Activated CD8-positive, alpha-beta T cell treated with anti-CD3 and anti-CD28 coated beads, Interleukin-2, amount 10 ng/mL, durations not matched to agents 7 days and 5 days (primary cell): ENCODE results near the gene DCTN2. TPM values are rescaled to one million over a fixed set of nuclear protein-coding genes. Genes with fewer than 3 reads are reported as not detected.
A peak's percentile ranks its signal among the peaks of the same experiment; 100 is the strongest.

Experiments used
- ATAC-seq: fragments of 150-1000 bp; cut with Tn5 transposase; one replicate; pipeline ENCODE4 v1.10.0; 2021; ENCODE audit warnings: moderate library complexity
- CTCF ChIA-PET: fragments of 350-600 bp; sonication (Branson Sonifier 250); formaldehyde crosslinking; loops from one replicate; lab custom pipeline; 2021; ENCODE audit warnings: antibody characterized with exemption; lab: Charles Lee
- POLR2A ChIA-PET: fragments of 350-600 bp; sonication (Branson Sonifier 250); formaldehyde crosslinking; loops from one replicate; lab custom pipeline; 2021; ENCODE audit warnings: antibody characterized with exemption; lab: Charles Lee
- DNase-seq: peaks from one replicate; pipeline ENCODE4 v3.0.0-alpha.2; 2020
- H3K27ac Mint-ChIP-seq: one replicate; pipeline ENCODE4 v1.8.0; 2021; ENCODE audit warnings: mild to moderate bottlenecking, mixed read lengths
- H3K27me3 Mint-ChIP-seq: one replicate; pipeline ENCODE4 v1.8.0; 2021; ENCODE audit warnings: low read depth, mixed read lengths
- H3K36me3 Mint-ChIP-seq: one replicate; pipeline ENCODE4 v1.8.0; 2021; ENCODE audit warnings: low read depth, mixed read lengths
- H3K4me1 Mint-ChIP-seq: one replicate; pipeline ENCODE4 v1.8.0; 2021; ENCODE audit warnings: low read depth, mixed read lengths
- H3K4me3 Mint-ChIP-seq: one replicate; pipeline ENCODE4 v1.8.0; 2021; ENCODE audit warnings: mild to moderate bottlenecking, mixed read lengths
- H3K9me3 Mint-ChIP-seq: one replicate; pipeline ENCODE4 v1.8.0; 2022; ENCODE audit warnings: mixed read lengths; ENCODE audit not compliant: insufficient read depth
- total RNA-seq, 2 experiments: library from RNA; stranded (reverse); gene quantifications; one replicate each; pipeline ENCODE4 v1.2.3, GENCODE V29; 2021

DCTN2 gene
- total RNA-seq, 2 experiments from 2014 or later: 89.3 to 96.5 TPM

DNA sequence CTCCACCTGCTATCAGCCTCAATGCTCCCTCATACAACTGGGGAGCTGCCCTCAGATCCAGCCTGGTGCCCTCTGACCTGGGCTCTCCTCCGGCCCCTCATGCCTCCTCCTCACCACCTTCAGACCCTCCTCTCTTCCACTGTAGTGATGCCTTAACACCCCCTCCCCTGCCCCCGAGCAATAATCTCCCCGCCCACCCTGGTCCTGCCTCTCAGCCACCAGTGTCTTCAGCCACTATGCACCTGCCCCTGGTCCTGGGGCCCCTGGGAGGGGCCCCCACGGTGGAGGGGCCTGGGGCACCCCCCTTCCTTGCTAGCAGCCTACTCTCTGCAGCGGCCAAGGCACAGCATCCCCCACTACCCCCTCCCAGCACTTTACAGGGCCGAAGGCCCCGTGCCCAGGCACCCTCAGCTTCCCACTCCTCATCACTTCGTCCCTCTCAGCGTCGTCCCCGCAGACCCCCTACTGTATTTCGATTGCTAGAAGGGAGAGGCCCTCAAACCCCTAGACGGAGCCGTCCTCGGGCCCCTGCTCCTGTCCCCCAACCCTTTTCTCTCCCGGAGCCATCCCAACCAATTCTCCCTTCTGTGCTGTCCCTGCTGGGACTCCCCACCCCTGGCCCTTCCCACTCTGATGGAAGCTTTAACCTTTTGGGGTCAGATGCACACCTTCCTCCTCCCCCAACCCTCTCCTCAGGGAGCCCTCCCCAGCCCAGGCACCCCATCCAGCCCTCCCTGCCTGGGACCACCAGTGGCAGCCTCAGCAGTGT is 21.2 kb downstream of the DCTN2 start:
- POLR2A ChIA-PET: interaction anchor here (0.6 to 2.7 kb wide), 4 partner anchors 9 to 800 kb away, joined by 4 to 29 read pairs (median 4); no protein-coding TSS in a partner anchor
- no peaks in the 10 kb centered on the region for H3K9me3 Mint-ChIP-seq

DNA sequence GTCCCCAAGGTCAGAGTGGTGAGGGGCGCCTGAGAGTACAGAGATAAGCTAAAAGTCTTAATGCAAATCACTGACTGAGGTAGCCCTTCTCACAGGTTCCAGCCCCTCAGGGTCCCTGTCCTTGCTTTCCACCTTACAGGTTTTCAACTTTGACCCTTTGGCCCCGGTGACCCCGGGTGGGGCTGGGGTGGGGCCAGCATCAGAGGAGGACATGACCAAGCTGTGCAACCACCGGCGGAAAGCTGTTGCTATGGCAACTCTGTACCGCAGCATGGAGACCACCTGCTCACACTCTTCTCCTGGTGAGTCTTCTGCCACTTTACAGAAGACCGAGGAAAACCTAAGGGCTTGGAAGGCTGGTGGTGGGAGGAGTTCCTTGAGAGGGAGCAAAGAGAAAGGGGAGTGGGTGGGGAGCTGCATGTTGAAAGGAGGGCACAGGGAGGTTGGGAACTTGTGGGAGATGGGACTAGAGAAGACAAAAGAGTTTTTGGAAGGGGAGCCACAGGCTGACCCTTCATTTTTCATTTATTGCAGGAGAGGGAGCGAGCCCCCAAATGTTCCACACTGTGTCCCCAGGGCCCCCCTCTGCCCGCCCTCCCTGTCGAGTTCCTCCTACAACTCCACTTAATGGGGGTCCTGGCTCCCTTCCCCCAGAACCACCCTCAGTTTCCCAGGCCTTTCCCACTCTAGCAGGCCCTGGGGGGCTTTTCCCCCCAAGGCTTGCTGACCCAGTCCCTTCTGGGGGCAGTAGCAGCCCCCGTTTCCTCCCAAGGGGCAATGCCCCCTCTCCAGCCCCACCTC is 22.0 kb downstream of the DCTN2 start:
- no peak overlapping the region for H3K27ac Mint-ChIP-seq
- no peak for ATAC-seq
- ChIA-PET POLR2A (interaction anchor here (0.8 to 2.7 kb wide), 5 partner anchors 10 to 47 kb away, joined by 3 to 29 read pairs (median 4); no protein-coding TSS in a partner anchor), CTCF (interaction anchor here (0.9 to 2.4 kb wide), 7 partner anchors 10 to 66 kb away, joined by 3 to 8 read pairs (median 3); partner anchors contain the start of gene GLI1)
- peak overlapping the region; percentile 95 for H3K4me3 Mint-ChIP-seq
- no peaks in the 10 kb centered on the region for H3K27me3 Mint-ChIP-seq
- DNase-seq: no peak
- peaks cover 41% of the 10 kb centered on the region for H3K36me3 Mint-ChIP-seq
- H3K9me3 Mint-ChIP-seq: no peaks in the 10 kb centered on the region
- peaks cover 45% of the 10 kb centered on the region for H3K4me1 Mint-ChIP-seq

More for the DNA sequence above, 21.2 kb downstream of the DCTN2 start:
- CTCF ChIA-PET: no interaction called here
- H3K4me3 Mint-ChIP-seq: no peak overlapping the region
- peaks cover 40% of the 10 kb centered on the region for H3K36me3 Mint-ChIP-seq
- ATAC-seq (no peak), DNase-seq (no peak)
- H3K4me1 Mint-ChIP-seq: peaks cover 44% of the 10 kb centered on the region
- no peak overlapping the region for H3K27ac Mint-ChIP-seq
- no peaks in the 10 kb centered on the region for H3K27me3 Mint-ChIP-seq

DNA sequence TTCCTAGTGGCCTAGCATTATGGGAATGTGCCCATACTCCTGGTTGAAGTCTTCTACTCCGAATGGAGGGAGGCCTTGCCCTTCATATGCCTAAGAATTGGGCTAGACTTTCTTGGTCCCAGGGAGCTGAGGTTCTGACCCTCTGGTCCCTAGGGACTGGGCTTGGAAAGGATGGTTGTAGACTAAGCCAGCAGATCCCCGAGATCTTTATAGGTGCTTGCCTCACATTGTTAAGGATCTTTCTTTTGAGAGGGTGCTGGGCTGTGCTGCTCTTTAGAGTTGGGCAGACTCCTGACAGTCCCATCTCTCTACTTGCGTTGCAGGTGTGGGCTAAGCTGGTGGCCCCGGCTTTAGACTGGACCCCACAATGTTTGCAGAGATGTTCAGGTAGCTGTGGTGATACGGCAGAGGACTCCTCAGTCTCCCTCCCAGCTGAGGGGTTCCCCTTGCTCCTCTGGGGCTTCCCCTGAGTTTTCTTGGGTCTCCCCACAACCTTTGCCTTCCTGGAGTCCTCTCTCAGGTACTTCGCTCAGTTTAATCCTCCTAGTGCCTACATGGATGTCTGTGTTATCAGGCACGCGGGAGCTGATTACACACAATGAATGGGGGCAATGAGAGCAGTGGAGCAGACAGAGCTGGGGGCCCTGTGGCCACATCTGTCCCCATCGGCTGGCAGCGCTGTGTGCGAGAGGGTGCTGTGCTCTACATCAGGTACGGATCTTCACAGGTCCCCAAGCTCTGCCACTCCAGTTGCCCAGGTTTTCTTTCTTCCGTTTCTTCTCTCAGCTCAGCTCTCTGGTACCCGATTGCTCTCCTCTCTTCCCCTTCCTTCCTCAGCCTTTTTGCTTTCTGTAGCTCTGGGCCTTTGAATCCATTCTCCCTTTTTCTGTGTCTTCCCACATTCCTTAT is 23.0 kb downstream of the DCTN2 start:
- peak overlapping the region; percentile 92 for H3K27ac Mint-ChIP-seq

DNA sequence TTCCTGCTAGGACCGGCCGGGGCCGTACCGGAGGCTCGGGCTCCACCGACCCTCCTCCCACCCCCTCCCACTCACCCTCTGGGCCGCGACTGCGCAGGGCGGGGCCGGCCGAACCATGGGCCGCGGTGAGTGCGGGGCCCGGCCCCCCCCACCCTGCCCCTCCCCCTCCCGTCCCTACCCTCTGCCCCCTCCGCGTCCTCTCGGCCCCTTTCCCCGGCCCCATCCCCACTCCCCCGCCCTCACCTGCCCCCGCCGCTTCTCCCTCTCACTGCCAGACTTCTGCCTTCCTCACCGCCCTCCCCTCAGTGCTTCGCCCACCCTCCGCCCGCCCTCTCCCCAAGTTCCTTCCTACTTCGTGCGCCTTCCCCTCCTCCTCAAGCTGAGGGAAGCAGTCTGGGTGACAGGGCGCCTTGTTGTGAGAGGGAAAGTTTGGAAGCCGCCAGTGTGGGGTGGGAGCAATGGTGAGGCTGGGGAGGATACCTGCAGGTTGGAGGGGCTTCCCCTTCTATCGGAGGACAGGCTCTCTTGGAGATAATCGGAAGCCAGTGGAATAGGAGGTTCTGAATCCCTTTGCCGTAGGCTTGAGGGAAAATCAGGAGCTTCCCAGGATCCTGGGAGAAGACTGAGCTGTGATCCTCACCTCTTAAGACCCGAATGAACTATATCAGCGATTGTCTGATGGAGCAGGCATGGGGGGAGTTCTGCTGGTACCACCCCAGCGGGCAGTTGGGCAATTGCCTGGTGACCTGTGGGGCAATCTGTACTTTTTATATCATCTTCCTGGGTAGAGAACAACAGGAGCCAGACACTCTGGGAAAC is 23.9 kb downstream of the DCTN2 start:
- no peak for ATAC-seq
- ChIA-PET CTCF (interaction anchor here (1.2 to 2.4 kb wide), 4 partner anchors 11 to 64 kb away, joined by 3 to 8 read pairs (median 6); partner anchors contain the start of gene GLI1), POLR2A (interaction anchor here (1.0 to 2.7 kb wide), 3 partner anchors 12 to 45 kb away, joined by 3 to 29 read pairs (median 12); no protein-coding TSS in a partner anchor)
- H3K4me1 Mint-ChIP-seq: peaks cover 58% of the 10 kb centered on the region
- H3K4me3 Mint-ChIP-seq: peak overlapping the region; percentile 95
- peak; percentile 48 for DNase-seq
- peak overlapping the region; percentile 92 for H3K27ac Mint-ChIP-seq
- H3K27me3 Mint-ChIP-seq: no peaks in the 10 kb centered on the region
- H3K9me3 Mint-ChIP-seq: no peaks in the 10 kb centered on the region
- H3K36me3 Mint-ChIP-seq: peaks cover 48% of the 10 kb centered on the region

More for the DNA sequence above, 23.0 kb downstream of the DCTN2 start:
- DNase-seq (no peak), ATAC-seq (no peak)
- POLR2A ChIA-PET: interaction anchor here (0.8 to 2.7 kb wide), 5 partner anchors 11 to 46 kb away, joined by 3 to 29 read pairs (median 4); no protein-coding TSS in a partner anchor
- H3K4me1 Mint-ChIP-seq: peaks cover 49% of the 10 kb centered on the region
- no peaks in the 10 kb centered on the region for H3K9me3 Mint-ChIP-seq
- no peaks in the 10 kb centered on the region for H3K27me3 Mint-ChIP-seq
- CTCF ChIA-PET: interaction anchor here (0.9 to 2.4 kb wide), 8 partner anchors 9 to 65 kb away, joined by 3 to 8 read pairs (median 4); partner anchors contain the start of gene GLI1
- H3K4me3 Mint-ChIP-seq: peak overlapping the region; percentile 95
- H3K36me3 Mint-ChIP-seq: peaks cover 44% of the 10 kb centered on the region

DNA sequence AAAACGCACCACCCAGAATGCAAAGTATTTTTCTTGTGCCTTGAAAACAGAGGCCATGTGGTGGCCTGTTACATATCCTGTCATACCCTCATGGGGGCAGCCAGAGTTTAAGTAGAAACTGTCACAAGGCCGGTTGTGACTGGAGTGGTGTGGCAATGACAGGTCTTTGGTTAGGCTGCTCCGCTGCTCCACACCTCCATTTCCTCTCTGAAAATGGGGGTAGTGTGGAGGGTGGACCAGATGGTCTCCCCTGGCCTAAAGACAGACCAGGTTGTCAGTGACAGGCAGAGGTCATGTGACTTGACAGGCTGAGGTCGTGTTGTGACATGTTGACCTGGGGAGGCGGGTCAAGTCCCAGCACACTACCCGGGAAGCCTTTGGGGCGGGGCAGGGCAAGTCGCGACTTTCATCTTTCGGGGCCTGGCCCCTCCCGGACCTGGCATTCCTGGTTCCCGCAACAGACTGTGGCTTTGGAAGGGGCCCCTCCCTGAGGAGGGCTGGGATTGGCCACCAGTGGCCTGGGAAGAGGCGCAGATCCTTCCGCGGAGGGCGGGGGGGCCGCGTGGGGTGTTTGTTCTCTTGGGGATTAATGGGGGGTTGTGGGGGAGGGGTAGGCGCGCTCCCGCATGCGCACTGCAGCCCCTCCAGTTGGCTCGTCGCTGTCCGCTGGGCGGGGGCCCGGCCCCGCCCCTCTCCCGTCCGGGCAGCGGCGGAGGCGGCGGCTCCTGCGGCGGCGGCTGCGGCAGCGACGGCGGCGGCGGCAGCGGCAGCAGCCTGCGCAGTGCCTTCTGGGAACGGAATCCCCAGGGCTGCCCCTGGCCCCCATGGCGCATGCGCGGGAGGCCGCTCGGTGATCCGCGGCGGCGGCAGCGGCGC is 24.7 kb downstream of the DCTN2 start, which contains the start of gene MBD6:
Gene MBD6 (plus strand): TSS at position 814 of the 876 bp plus-strand sequence. CDS start 1,480 bp downstream, outside the sequence.
- CTCF ChIA-PET: no interaction called here
- H3K27ac Mint-ChIP-seq: peak within 1 kb of the TSS; percentile 100
- POLR2A ChIA-PET: no interaction called here
- DNase-seq (peak; percentile 91), ATAC-seq (peak; percentile 45)
- H3K36me3 Mint-ChIP-seq: peaks cover 51% of the 10 kb centered on the region
- H3K4me3 Mint-ChIP-seq: peak within 1 kb of the TSS; percentile 95
- no peaks in the 10 kb centered on the region for H3K27me3 Mint-ChIP-seq
- peaks cover 61% of the 10 kb centered on the region for H3K4me1 Mint-ChIP-seq
- H3K9me3 Mint-ChIP-seq: no peaks in the 10 kb centered on the region

DNA sequence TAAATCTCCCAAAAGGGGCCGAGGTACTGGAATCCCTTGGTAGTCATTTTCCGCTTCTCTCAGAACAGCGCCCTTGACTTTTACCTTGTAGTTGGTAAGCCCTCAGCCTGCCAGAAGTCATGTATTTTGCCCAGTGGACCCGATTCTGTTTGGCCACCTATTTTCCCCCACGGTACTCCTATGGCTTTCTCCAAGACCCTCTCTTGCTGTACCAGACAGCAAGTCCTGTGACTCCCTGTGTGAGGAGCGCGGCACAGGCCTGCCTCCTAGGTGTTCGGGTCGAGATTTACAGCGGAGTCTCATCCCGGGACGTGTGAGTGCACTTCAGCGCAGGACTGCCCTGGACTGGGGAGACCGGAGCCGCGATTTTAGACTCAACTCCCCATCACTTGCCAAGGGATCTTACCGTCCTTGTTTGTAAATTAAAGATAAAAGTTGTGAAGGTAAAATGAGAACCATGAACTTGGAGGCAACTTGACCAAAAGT is 25.4 kb downstream of the DCTN2 start:
- Mint-ChIP-seq H3K27me3 (no peaks in the 10 kb centered on the region), H3K27ac (peak overlapping the region; percentile 100), H3K4me1 (peaks cover 64% of the 10 kb centered on the region), H3K4me3 (peak overlapping the region; percentile 86), H3K36me3 (peaks cover 52% of the 10 kb centered on the region), H3K9me3 (no peaks in the 10 kb centered on the region)
- ATAC-seq: no peak
- ChIA-PET POLR2A (interaction anchor here (1.2 to 5.2 kb wide), 4 partner anchors 35 to 1548 kb away, joined by 3 to 74 read pairs (median 8); partner anchors contain the start of genes ARHGAP9, RAB5B and STAT6), CTCF (interaction anchor here (1.0 to 2.4 kb wide), 3 partner anchors 44 to 63 kb away, joined by 3 to 8 read pairs (median 3); partner anchors contain the start of gene GLI1)
- DNase-seq: no peak

DNA sequence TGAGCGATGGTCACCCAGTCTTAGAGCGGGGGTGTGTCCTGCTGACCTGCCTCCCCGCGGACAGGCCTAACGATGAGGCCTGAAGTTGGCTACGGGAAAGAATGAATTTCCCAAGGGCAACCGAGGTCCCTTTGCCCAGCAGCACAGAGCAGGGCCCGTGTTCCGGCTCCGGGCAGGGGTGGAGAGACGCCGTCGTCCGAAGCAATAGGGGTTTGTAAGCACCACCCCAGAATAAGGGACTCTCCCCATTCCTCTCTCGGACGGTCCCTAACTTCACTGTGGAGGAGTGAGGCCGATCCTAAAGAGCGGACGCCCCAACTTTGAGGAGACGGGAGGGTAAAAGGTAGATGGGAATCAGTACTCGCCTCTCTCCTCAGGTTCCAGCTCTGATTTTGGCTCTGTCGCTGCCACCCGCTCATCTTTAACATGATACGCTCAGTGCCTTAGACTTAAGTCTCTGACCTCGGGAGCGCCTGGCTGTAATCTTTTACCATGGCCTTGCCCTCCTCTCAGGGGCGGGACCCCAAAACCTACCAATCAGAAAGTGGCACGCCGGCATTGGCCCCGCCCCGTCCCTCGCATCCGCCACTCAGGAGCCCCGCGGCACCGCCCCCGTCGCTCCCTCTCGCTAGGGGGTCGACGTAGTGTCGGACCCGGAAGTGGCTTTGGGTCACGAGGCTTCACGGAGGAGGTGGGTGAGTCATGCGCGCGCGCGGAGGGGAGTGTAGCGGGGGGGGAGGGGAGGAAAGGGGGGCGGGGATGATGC is 26.8 kb downstream of the DCTN2 start, which contains the start of gene DDIT3:
Gene DDIT3 (minus strand): TSS at position 462 of the 766 bp plus-strand sequence. CDS start 3,108 bp downstream, outside the sequence.
- Mint-ChIP-seq H3K4me3 (peak within 1 kb of the TSS; percentile 86), H3K36me3 (peaks cover 60% of the 10 kb centered on the region), H3K4me1 (peaks cover 59% of the 10 kb centered on the region), H3K27ac (peak within 1 kb of the TSS; percentile 100), H3K27me3 (no peaks in the 10 kb centered on the region), H3K9me3 (no peaks in the 10 kb centered on the region)
- DNase-seq: peak; percentile 99
- ATAC-seq: peak; percentile 75
- ChIA-PET POLR2A (interaction anchor here (0.6 to 5.2 kb wide), 16 partner anchors 11 to 1547 kb away, joined by 3 to 74 read pairs (median 6); partner anchors contain the start of genes ARHGAP9, DCTN2, GLI1 and RAB5B), CTCF (interaction anchor here (0.6 to 2.4 kb wide), 9 partner anchors 8 to 221 kb away, joined by 3 to 8 read pairs (median 3); partner anchors contain the start of gene GLI1)

DNA sequence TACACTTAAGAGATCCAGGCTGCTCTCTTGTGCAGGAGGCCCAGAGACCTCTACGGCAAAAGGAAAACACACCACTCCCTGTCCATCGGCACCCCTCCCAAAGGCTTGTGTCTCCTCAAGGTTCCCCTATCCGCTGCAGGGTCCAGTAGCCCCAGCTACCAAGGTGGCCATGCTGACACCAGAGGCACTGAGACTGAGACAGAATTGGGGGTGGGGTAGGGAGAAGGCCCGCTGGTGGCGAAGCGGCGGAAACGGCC is 27.3 kb downstream of the DCTN2 start:
- peaks cover 56% of the 10 kb centered on the region for H3K4me1 Mint-ChIP-seq
- H3K4me3 Mint-ChIP-seq: peak overlapping the region; percentile 86
- H3K27ac Mint-ChIP-seq: peak overlapping the region; percentile 100
- ChIA-PET POLR2A (interaction anchor here (0.6 to 5.2 kb wide), 14 partner anchors 12 to 409 kb away, joined by 3 to 74 read pairs (median 6); partner anchors contain the start of genes ARHGAP9, DCTN2, GLI1 and STAT6), CTCF (interaction anchor here (1.0 to 2.4 kb wide), 3 partner anchors 42 to 221 kb away, joined by 3 to 8 read pairs (median 3); partner anchors contain the start of gene GLI1)
- no peaks in the 10 kb centered on the region for H3K27me3 Mint-ChIP-seq
- H3K36me3 Mint-ChIP-seq: peaks cover 65% of the 10 kb centered on the region
- H3K9me3 Mint-ChIP-seq: no peaks in the 10 kb centered on the region
- ATAC-seq (peak; percentile 1), DNase-seq (peak; percentile 39)
